ENCODE data around the gene UBE2I.

DNA sequence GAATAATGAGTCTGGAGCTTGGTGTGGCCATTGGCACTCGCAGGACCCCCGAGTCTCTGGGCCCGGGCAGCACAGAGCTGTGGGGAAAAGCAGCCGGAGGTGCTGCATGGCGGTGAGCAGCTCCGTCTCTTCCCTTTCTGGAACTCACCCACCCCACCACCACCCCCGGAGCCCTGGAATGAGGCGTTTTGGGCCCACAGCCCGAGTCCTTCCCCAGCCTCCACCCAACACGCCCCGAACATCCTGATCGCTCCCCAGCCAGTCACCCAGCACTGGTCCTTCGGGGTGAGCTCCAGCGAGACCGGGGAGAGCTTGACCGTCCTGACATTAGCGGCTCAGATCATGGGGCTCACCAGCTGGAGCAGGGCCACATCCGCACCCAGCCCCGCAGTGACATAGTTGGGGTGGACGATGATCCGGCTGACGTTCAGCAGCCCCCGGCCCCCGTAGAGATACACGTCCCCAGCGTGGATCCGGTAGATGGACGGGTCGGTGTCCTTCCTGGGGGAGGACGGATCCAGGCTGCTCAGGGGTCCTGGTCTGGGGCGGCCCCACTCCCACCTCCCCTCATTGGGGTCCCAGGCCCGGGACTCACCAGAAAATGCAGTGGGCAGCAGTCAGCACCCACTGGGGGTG lies 47.1 kb upstream of the UBE2I start:
- no peak for TF ChIP-seq ZNF274 (IDR thresholded peaks at IDR 0.05; ENCODE audit: low read depth, low read length)
- no peak for TF ChIP-seq YY1 (IDR thresholded peaks at IDR 0.05; ENCODE audit: insufficient read depth, insufficient read length)
- no peak for TF ChIP-seq SUZ12 (IDR thresholded peaks at IDR 0.05; ENCODE audit: extremely low read depth, insufficient read depth, insufficient read length)
